Liver (tissue), 9 donors: ENCODE results near the gene SPSB1. TPM values are rescaled to one million over a fixed set of nuclear protein-coding genes. Genes with fewer than 3 reads are reported as not detected.

Experiments
- DNase-seq: peaks from one replicate; pipeline ENCODE4 v3.0.0-alpha.2; 2017; ENCODE audit warnings: low spot score
- H3K27ac ChIP-seq, 2 donors: one replicate each; pipeline ENCODE4 v1.7.0; 2013; ENCODE audit warnings: inconsistent platforms in 2 of 2, low read length in 2 of 2, control low read depth in 1 of 2, low read depth in 1 of 2, mild to moderate bottlenecking in 1 of 2
- H3K27me3 ChIP-seq, 4 donors: one replicate each; pipeline versions ENCODE4 v1.6.1 to v1.7.0; 2013; ENCODE audit warnings: low read length in 3 of 4, inconsistent platforms in 1 of 4, mild to moderate bottlenecking in 1 of 4, moderate library complexity in 1 of 4; ENCODE audit not compliant: control insufficient read depth in 4 of 4, insufficient read depth in 4 of 4
- H3K36me3 ChIP-seq, 4 donors: one replicate each; pipeline versions ENCODE4 v1.6.1 to v1.7.0; 2013; ENCODE audit warnings: low read length in 3 of 4, mild to moderate bottlenecking in 3 of 4, low read depth in 1 of 4, moderate library complexity in 1 of 4; ENCODE audit not compliant: control insufficient read depth in 4 of 4, insufficient read depth in 3 of 4
- H3K4me1 ChIP-seq, 4 donors: one replicate each; pipeline versions ENCODE4 v1.6.1 to v1.7.0; 2013; ENCODE audit warnings: low read length in 3 of 4, mild to moderate bottlenecking in 3 of 4, moderate library complexity in 1 of 4; ENCODE audit not compliant: control insufficient read depth in 4 of 4, insufficient read depth in 4 of 4
- H3K4me3 ChIP-seq, 3 donors: one replicate each; pipeline versions ENCODE4 v1.6.1 to v1.7.0; 2013; ENCODE audit warnings: low read length in 3 of 3, control low read depth in 1 of 3, low read depth in 1 of 3, mild to moderate bottlenecking in 1 of 3
- H3K9ac ChIP-seq, 2 donors: one replicate each; pipeline ENCODE4 v1.7.0; 2013; ENCODE audit warnings: low read length in 2 of 2, mild to moderate bottlenecking in 2 of 2, moderate library complexity in 2 of 2, control low read depth in 1 of 2, low read depth in 1 of 2
- H3K9me3 ChIP-seq, 4 donors: one replicate each; pipeline versions ENCODE4 v1.6.1 to v1.7.0; 2013; ENCODE audit warnings: low read length in 3 of 4; ENCODE audit not compliant: control insufficient read depth in 4 of 4
- EGR1 ChIP-seq, 2 donors: IDR thresholded peaks; 2 replicates each; pipeline ENCODE4 v1.6.1; 2016 to 2018; ENCODE audit warnings: antibody characterized with exemption in 2 of 2, low read depth in 2 of 2
- FOXA1 ChIP-seq: IDR thresholded peaks from 2 replicates; pipeline ENCODE4 v1.6.1; 2016; ENCODE audit warnings: antibody characterized with exemption
- FOXA2 ChIP-seq: IDR thresholded peaks from 2 replicates; pipeline ENCODE4 v1.6.1; 2016; ENCODE audit warnings: antibody characterized with exemption
- HNF4A ChIP-seq, 2 donors: conservative IDR thresholded peaks; 2 replicates each; pipeline ENCODE4 v1.6.1; 2016; ENCODE audit warnings: antibody characterized with exemption in 2 of 2, mild to moderate bottlenecking in 2 of 2
- HNF4G ChIP-seq: IDR thresholded peaks from 2 replicates; pipeline ENCODE4 v1.6.1; 2016; ENCODE audit warnings: antibody characterized with exemption
- JUND ChIP-seq, 2 donors: IDR thresholded peaks; 2 replicates each; pipeline ENCODE4 v1.6.1; 2016; ENCODE audit warnings: antibody characterized with exemption in 2 of 2
- NR2F2 ChIP-seq: IDR thresholded peaks from 2 replicates; pipeline ENCODE4 v1.6.1; 2016; ENCODE audit warnings: antibody characterized with exemption
- RXRA ChIP-seq, 2 donors: IDR thresholded peaks; 2 replicates each; pipeline ENCODE4 v1.6.1; 2017 to 2018; ENCODE audit warnings: antibody characterized with exemption in 2 of 2, mild to moderate bottlenecking in 1 of 2
- SP1 ChIP-seq: IDR thresholded peaks from 2 replicates; pipeline ENCODE4 v1.6.1; 2018; ENCODE audit warnings: antibody characterized with exemption, mild to moderate bottlenecking
- TAF1 ChIP-seq: conservative IDR thresholded peaks from 2 replicates; pipeline ENCODE4 v1.6.1; 2016; ENCODE audit warnings: antibody characterized with exemption, mild to moderate bottlenecking
- YY1 ChIP-seq: IDR thresholded peaks from 2 replicates; pipeline ENCODE4 v1.6.1; 2016; ENCODE audit warnings: antibody characterized with exemption, mild to moderate bottlenecking
- WGBS: extraction: QIAGEN DNeasy Blood & Tissue Kit; methylation state at CpG from one replicate; pipeline ENCODE4 v1.1.7; 2013; 5-methylcytosine and 5-hydroxymethylcytosine counted together
- polyA plus RNA-seq, 2 donors: library from polyadenylated mRNA; stranded (reverse) in 1 of 2; unstranded in 1 of 2; fragments of 200-250 nt in 1 of 2; fragments of >200 nt in 1 of 2; fragmentation: Nextera tagmentation in 1 of 2; extraction: Ambion mirVana in 1 of 2; gene quantifications; one replicate each; pipeline versions ENCODE4 v1.2.1 to v1.2.3, GENCODE V29; 2013 to 2015
- total RNA-seq, 2 donors: library from RNA; depleted of rRNA; stranded (reverse); fragments of >200 nt; gene quantifications; one replicate each; pipeline ENCODE4 v1.2.3, GENCODE V29; 2014
- TF ChIP-seq, protein P1 (sequence below): IDR thresholded peaks from 2 replicates; pipeline ENCODE4 v1.6.1; 2016; ENCODE audit warnings: antibody characterized with exemption
- TF ChIP-seq, protein P2 (sequence below): IDR thresholded peaks from 2 replicates; pipeline ENCODE4 v1.6.1; 2016; ENCODE audit warnings: antibody characterized with exemption
- TF ChIP-seq, protein P3 (sequence below): fragments of 150-350 bp; IDR thresholded peaks from 2 replicates; pipeline ENCODE4 v1.5.1; 2017; ENCODE audit warnings: improper control_type of control experiment, low read depth, low read length; ENCODE audit not compliant: missing input control
- TF ChIP-seq, protein P4 (sequence below): IDR thresholded peaks from 2 replicates; pipeline ENCODE4 v1.6.1; 2016; ENCODE audit warnings: antibody characterized with exemption
- TF ChIP-seq, protein P5 (sequence below): IDR thresholded peaks from 2 replicates; pipeline ENCODE4 v1.6.1; 2016; ENCODE audit warnings: antibody characterized with exemption, mild to moderate bottlenecking
- donor health status: healthy.
- donor health status: healthy.
- donor health status: healthy.
- donor health status: healthy.
- donor health status: healthy.

The SPSB1 gene
- total and polyA plus RNA-seq, 4 donors = 4.1 to 22.6 (median 14.8) TPM

DNA sequence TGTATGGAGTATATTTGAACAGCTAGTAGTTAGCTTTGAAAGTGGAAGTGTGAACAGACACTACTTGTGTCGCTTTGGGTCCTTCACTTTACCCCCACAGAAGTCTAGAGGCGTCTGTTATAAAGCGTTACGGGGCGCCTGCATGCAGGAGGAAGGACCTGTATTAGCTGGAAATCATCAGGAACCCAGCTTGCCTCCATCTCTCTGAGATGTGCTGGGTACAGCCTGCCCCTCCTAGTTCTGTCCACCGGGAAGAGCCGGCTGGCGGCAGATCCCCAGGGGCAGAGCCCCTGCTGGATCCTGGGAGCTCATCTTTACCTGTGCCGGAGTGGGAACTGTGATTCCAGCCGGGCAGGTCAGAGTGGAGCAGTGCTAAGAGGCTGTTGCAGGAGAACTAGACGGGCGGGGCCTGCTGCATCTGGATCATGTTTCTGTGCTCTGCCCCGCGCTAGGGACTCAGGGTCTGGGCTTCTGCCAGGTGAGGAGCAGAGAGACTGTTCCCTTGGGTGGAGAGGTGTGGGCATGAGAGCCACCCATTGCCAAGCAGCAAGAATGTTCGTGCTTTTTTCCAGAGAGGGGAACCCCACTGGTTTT is 22.3 kb upstream of the SPSB1 start:
- 89% methylated on average over 15 of the region's 15 CpGs for WGBS
- Histone ChIP-seq H3K4me1 (no peaks in the 10 kb centered on the region), H3K27me3 (no peaks in the 10 kb centered on the region), H3K9ac (no peak overlapping the region), H3K9me3 (no peaks in the 10 kb centered on the region), H3K4me3 (no peak overlapping the region), H3K36me3 (peaks cover 3 to 37% (median 35%) of the 10 kb centered on the region in 4 donors), H3K27ac (no peak overlapping the region)
- no peak for DNase-seq
- TF ChIP-seq, protein P1, sequence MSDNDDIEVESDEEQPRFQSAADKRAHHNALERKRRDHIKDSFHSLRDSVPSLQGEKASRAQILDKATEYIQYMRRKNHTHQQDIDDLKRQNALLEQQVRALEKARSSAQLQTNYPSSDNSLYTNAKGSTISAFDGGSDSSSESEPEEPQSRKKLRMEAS = no peak
- no peak for TF ChIP-seq FOXA1
- no peak for TF ChIP-seq EGR1 (IDR thresholded peaks at IDR 0.05; ENCODE audit: low read depth in 2 of 2)
- TF ChIP-seq, protein P2, sequence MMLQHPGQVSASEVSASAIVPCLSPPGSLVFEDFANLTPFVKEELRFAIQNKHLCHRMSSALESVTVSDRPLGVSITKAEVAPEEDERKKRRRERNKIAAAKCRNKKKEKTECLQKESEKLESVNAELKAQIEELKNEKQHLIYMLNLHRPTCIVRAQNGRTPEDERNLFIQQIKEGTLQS = no peak
- TF ChIP-seq, protein P3, sequence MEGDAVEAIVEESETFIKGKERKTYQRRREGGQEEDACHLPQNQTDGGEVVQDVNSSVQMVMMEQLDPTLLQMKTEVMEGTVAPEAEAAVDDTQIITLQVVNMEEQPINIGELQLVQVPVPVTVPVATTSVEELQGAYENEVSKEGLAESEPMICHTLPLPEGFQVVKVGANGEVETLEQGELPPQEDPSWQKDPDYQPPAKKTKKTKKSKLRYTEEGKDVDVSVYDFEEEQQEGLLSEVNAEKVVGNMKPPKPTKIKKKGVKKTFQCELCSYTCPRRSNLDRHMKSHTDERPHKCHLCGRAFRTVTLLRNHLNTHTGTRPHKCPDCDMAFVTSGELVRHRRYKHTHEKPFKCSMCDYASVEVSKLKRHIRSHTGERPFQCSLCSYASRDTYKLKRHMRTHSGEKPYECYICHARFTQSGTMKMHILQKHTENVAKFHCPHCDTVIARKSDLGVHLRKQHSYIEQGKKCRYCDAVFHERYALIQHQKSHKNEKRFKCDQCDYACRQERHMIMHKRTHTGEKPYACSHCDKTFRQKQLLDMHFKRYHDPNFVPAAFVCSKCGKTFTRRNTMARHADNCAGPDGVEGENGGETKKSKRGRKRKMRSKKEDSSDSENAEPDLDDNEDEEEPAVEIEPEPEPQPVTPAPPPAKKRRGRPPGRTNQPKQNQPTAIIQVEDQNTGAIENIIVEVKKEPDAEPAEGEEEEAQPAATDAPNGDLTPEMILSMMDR = no peak
- no peak for TF ChIP-seq TAF1
- no peak for TF ChIP-seq FOXA2
- no peak for TF ChIP-seq SP1
- no peak for TF ChIP-seq YY1
- no peak for TF ChIP-seq HNF4A (conservative IDR thresholded peaks at IDR 0.05)
- no peak for TF ChIP-seq JUND (IDR thresholded peaks at IDR 0.05)
- TF ChIP-seq HNF4G = no peak
- no peak for TF ChIP-seq RXRA (IDR thresholded peaks at IDR 0.05)
- TF ChIP-seq, protein P4, sequence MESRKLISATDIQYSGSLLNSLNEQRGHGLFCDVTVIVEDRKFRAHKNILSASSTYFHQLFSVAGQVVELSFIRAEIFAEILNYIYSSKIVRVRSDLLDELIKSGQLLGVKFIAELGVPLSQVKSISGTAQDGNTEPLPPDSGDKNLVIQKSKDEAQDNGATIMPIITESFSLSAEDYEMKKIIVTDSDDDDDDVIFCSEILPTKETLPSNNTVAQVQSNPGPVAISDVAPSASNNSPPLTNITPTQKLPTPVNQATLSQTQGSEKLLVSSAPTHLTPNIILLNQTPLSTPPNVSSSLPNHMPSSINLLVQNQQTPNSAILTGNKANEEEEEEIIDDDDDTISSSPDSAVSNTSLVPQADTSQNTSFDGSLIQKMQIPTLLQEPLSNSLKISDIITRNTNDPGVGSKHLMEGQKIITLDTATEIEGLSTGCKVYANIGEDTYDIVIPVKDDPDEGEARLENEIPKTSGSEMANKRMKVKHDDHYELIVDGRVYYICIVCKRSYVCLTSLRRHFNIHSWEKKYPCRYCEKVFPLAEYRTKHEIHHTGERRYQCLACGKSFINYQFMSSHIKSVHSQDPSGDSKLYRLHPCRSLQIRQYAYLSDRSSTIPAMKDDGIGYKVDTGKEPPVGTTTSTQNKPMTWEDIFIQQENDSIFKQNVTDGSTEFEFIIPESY = no peak
- TF ChIP-seq, protein P5, sequence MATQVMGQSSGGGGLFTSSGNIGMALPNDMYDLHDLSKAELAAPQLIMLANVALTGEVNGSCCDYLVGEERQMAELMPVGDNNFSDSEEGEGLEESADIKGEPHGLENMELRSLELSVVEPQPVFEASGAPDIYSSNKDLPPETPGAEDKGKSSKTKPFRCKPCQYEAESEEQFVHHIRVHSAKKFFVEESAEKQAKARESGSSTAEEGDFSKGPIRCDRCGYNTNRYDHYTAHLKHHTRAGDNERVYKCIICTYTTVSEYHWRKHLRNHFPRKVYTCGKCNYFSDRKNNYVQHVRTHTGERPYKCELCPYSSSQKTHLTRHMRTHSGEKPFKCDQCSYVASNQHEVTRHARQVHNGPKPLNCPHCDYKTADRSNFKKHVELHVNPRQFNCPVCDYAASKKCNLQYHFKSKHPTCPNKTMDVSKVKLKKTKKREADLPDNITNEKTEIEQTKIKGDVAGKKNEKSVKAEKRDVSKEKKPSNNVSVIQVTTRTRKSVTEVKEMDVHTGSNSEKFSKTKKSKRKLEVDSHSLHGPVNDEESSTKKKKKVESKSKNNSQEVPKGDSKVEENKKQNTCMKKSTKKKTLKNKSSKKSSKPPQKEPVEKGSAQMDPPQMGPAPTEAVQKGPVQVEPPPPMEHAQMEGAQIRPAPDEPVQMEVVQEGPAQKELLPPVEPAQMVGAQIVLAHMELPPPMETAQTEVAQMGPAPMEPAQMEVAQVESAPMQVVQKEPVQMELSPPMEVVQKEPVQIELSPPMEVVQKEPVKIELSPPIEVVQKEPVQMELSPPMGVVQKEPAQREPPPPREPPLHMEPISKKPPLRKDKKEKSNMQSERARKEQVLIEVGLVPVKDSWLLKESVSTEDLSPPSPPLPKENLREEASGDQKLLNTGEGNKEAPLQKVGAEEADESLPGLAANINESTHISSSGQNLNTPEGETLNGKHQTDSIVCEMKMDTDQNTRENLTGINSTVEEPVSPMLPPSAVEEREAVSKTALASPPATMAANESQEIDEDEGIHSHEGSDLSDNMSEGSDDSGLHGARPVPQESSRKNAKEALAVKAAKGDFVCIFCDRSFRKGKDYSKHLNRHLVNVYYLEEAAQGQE = no peak

DNA sequence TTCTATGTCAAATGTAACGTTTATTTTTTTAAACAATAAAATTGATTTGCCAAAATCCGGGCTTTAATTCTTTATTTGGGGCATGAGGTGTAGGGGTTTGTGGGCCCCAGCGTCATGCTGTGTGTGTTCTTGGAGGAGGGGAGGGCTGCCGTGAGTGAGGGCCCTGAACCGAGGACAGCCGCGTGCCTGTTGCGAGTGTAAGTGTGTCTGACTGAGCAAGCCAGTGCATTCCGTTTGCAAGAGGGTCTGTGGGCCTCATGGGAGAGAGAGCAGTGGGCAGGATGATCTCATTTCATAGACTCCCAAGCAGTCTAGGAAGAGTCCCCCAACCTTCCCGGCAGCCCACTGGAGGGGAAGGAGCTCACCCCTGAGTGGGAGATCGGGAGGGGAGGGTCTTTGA is 21.4 kb upstream of the SPSB1 start:
- no peak overlapping the region for H3K4me3 ChIP-seq
- no peak overlapping the region for H3K27ac ChIP-seq
- peaks cover 3 to 31% (median 29%) of the 10 kb centered on the region in 4 donors for H3K36me3 ChIP-seq
- no peaks in the 10 kb centered on the region for H3K9me3 ChIP-seq
- WGBS = 84% methylated on average over 11 of the region's 11 CpGs
- no peak overlapping the region for H3K9ac ChIP-seq
- H3K4me1 ChIP-seq = no peaks in the 10 kb centered on the region
- no peak for DNase-seq
- H3K27me3 ChIP-seq = no peaks in the 10 kb centered on the region
- TF ChIP-seq, protein P1 = no peak
- TF ChIP-seq TAF1 (no peak), EGR1 (IDR thresholded peaks at IDR 0.05; ENCODE audit: low read depth in 2 of 2) (no peak), HNF4A (conservative IDR thresholded peaks at IDR 0.05) (no peak), SP1 (no peak), FOXA2 (no peak), RXRA (IDR thresholded peaks at IDR 0.05) (no peak), FOXA1 (no peak), NR2F2 (no peak), JUND (IDR thresholded peaks at IDR 0.05) (no peak)
- TF ChIP-seq, protein P4 = no peak
- TF ChIP-seq, protein P2 = no peak
- TF ChIP-seq, protein P5 = no peak
